Fibroblast of lung (primary cell): ENCODE measurements around the gene EIF4B.

Experiments used
- CTCF ChIP-seq, 2 donors: IDR thresholded peaks in 1 of 2; conservative IDR thresholded peaks in 1 of 2; 1 replicate in 1 of 2; 2 replicates in 1 of 2; pipeline ENCODE4 v1.5.1; 2011 to 2012; ENCODE audit warnings: low read length in 2 of 2, control low read depth in 1 of 2, inconsistent platforms in 1 of 2, low read depth in 1 of 2, mild to moderate bottlenecking in 1 of 2
- EZH2 ChIP-seq: IDR thresholded peaks from 2 replicates; pipeline ENCODE4 v1.5.1; 2012; ENCODE audit warnings: low read length, control low read depth, mild to moderate bottlenecking; ENCODE audit errors: missing control alignments

GRCh38 chr12:53051881-53052412 is 45.7 kb downstream of the EIF4B start:
- TF ChIP-seq CTCF (conservative IDR thresholded peaks at IDR 0.05 in 1 of 2, IDR thresholded peaks at IDR 0.05 in 1 of 2; ENCODE audit: low read depth in 1 of 2, low read length in 2 of 2) (no peak), EZH2 (no peak)
